Measurements from ENCODE around the gene CLASRP.

Gene CLASRP

DNA sequence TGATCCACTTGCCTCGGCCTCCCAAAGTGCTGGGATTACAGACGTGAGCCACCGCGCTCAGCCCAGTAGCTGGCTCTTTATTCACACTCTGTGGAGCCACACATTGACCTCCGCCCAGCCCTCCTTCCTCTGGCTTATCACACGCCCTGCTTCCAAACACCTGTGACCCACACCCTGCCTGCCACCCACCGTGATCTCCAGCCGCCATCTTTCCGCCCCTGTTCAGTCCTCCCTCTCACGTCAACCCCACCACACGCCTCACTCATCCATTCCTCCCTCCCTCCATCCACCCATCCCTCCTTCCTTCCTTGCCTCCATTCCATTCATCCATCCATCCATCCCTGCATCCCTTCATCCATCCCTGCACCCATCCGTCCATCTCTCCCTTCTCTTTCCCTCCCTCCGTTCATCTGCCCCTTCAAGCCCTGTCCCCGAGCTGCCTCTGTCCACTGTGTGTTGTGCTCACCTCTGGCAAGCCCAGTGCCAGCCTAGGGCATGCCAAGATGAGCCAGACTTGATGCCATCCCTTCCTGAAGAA, 19.8 kb downstream of the CLASRP start:
- H3K27me3 ChIP-seq (ENCODE audit: control insufficient read depth in 1 of 2, insufficient read depth in 2 of 2, low read length in 2 of 2), result no peaks in the 10 kb centered on the region
- H3K36me3 ChIP-seq (ENCODE audit: control insufficient read depth in 1 of 2, insufficient read depth in 2 of 2, low read length in 2 of 2), result peaks cover 57 to 93% of the 10 kb centered on the region in 2 donors
- no peak overlapping the region for H3K27ac ChIP-seq (ENCODE audit: low read depth, low read length)
- H3K4me3 ChIP-seq (ENCODE audit: low read depth in 1 of 2, low read length in 2 of 2), result no peak overlapping the region
- H3K9me3 ChIP-seq (ENCODE audit: control insufficient read depth in 1 of 2, low read length in 2 of 2), result no peaks in the 10 kb centered on the region
- no peak overlapping the region for H3K9ac ChIP-seq (ENCODE audit: low read depth in 1 of 2, low read length in 2 of 2)
- no peaks in the 10 kb centered on the region for H3K4me1 ChIP-seq (ENCODE audit: control insufficient read depth in 1 of 2, insufficient read depth in 2 of 2, low read length in 2 of 2)

DNA sequence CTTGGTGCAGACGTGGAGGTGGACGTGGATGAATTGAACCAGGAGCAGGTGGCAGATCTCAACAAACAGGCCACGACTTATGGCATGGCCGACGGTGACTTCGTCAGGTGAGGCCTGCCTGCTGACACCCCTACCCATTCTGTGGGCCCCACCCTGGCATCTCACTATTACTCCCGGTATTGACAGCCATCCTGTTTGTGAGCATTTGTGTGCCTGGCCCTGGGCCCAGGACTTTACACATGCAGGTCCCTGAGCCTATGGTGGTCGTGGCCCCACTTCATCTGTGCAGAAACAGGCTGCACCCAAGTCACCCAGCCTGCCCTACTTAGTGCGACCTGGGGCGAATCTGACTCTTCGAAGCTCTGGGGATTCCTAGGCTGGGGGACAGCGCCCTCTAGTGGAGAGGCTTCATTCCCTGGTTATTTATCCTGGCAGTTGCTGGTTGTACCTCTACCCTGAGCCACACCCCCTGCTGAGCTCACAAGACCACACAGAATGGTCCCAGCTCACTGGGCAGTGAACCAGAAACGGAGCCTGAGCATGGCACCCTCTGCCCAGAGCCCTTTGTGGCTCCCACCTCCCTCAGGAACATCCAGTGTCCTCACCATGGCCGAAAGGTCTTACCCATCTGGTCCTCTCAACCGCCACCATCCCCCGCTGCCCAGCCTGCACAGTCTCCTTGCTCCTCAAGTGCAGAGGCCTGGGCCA, 20.6 kb downstream of the CLASRP start:
- Histone ChIP-seq H3K27me3 (ENCODE audit: control insufficient read depth in 1 of 2, insufficient read depth in 2 of 2, low read length in 2 of 2) (no peaks in the 10 kb centered on the region), H3K9ac (ENCODE audit: low read depth in 1 of 2, low read length in 2 of 2) (no peak overlapping the region), H3K9me3 (ENCODE audit: control insufficient read depth in 1 of 2, low read length in 2 of 2) (no peaks in the 10 kb centered on the region), H3K36me3 (ENCODE audit: control insufficient read depth in 1 of 2, insufficient read depth in 2 of 2, low read length in 2 of 2) (peaks cover 53 to 92% of the 10 kb centered on the region in 2 donors), H3K4me3 (ENCODE audit: low read depth in 1 of 2, low read length in 2 of 2) (no peak overlapping the region), H3K27ac (ENCODE audit: low read depth, low read length) (no peak overlapping the region), H3K4me1 (ENCODE audit: control insufficient read depth in 1 of 2, insufficient read depth in 2 of 2, low read length in 2 of 2) (no peaks in the 10 kb centered on the region)

DNA sequence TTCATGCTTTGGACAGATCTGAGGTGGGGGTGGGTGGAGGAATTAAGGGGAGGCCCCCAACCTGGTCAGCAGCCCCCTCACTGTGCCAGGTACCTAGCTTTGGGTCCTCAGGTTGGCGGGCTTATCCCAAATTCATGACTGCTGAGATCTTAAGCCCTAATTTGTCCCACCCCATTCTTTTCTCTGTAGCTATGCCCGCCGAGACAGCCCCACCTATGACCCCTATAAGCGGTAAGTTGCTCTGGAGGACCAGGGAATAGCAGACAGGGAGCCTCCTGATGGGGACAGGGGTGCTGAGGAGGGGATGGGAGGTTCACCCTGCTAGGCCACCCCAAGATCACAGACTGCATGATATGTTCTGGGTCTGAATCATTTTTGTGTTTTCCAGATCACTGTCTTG, 23.1 kb downstream of the CLASRP start:
- Histone ChIP-seq H3K27me3 (ENCODE audit: control insufficient read depth in 1 of 2, insufficient read depth in 2 of 2, low read length in 2 of 2) (no peaks in the 10 kb centered on the region), H3K4me3 (ENCODE audit: low read depth in 1 of 2, low read length in 2 of 2) (no peak overlapping the region), H3K36me3 (ENCODE audit: control insufficient read depth in 1 of 2, insufficient read depth in 2 of 2, low read length in 2 of 2) (peaks cover 42 to 80% of the 10 kb centered on the region in 2 donors)

DNA sequence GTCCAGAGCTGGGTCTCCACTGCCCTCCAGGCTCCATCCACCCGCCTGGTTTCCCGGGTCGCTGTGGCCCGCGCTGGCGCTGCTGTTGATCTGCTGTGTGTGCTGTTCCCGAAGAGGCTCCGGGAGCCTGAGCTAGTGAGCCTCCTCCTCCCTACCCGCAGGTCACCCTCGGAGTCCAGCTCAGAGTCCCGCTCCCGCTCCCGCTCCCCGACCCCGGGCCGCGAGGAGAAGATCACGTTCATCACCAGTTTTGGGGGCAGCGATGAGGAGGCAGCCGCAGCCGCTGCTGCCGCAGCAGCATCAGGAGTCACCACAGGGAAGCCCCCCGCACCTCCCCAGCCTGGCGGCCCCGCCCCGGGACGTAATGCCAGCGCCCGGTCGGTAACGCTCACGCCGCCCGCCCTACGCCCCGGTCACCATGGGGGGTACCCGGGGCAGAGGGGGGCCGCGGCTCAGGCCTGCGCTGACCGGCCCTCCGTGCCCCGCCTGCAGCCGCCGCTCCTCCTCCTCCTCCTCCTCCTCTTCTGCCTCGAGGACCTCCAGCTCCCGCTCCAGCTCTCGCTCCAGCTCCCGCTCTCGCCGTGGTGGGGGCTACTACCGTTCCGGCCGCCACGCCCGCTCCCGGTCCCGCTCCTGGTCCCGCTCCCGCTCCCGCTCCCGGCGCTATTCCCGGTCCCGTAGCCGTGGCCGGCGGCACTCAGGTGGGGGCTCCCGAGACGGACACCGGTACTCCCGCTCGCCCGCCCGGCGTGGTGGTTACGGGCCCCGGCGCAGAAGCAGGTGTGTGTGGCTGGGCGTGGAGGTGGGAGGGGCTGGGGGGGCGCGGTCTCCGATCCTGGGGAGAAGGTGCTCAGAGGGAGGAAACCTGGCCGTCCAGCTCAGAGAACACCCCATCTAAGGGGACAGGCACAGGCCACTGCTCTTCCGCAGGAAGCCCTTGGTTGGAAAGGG, 25.3 kb downstream of the CLASRP start:
- H3K27ac ChIP-seq (ENCODE audit: low read depth, low read length), result no peak overlapping the region
- no peak overlapping the region for H3K4me3 ChIP-seq (ENCODE audit: low read depth in 1 of 2, low read length in 2 of 2)
- H3K36me3 ChIP-seq (ENCODE audit: control insufficient read depth in 1 of 2, insufficient read depth in 2 of 2, low read length in 2 of 2), result peaks cover 38 to 75% of the 10 kb centered on the region in 2 donors

More for the DNA sequence above, 23.1 kb downstream of the CLASRP start:
- Histone ChIP-seq H3K9ac (ENCODE audit: low read depth in 1 of 2, low read length in 2 of 2) (no peak overlapping the region), H3K27ac (ENCODE audit: low read depth, low read length) (no peak overlapping the region), H3K4me1 (ENCODE audit: control insufficient read depth in 1 of 2, insufficient read depth in 2 of 2, low read length in 2 of 2) (no peaks in the 10 kb centered on the region), H3K9me3 (ENCODE audit: control insufficient read depth in 1 of 2, low read length in 2 of 2) (no peaks in the 10 kb centered on the region)

DNA sequence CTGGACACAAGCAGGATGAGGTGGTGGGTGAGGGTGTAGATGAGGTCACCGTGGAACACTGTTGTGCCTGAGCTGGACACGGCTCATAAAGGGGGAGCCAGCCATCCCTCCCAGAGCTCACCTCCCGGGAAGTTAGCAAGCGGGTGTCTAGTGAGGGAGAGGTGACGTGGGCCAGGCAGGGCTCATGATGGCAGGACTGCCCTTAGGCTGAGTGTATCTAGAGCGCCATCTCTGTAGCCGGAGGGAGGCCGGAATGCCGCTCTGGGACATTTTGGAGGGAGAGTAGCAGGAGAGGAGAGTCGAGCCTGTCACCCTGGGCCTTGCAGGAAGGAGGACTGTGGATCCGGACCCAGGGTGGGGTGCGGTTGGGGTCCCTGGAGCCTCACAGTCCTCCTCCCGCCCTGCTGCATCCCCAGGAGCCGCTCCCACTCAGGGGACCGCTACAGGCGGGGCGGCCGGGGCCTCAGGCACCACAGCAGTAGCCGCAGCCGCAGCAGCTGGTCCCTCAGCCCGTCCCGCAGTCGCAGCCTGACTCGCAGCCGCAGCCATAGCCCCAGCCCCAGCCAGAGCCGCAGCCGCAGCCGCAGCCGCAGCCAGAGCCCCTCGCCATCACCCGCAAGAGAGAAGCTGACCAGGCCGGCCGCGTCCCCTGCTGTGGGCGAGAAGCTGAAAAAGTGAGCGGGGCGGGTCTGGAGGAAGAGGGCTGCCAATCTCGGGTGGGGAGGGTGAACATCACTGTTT, 28.2 kb downstream of the CLASRP start:
- Histone ChIP-seq H3K27ac (ENCODE audit: low read depth, low read length) (no peak overlapping the region), H3K27me3 (ENCODE audit: control insufficient read depth in 1 of 2, insufficient read depth in 2 of 2, low read length in 2 of 2) (no peaks in the 10 kb centered on the region), H3K9ac (ENCODE audit: low read depth in 1 of 2, low read length in 2 of 2) (no peak overlapping the region), H3K4me3 (ENCODE audit: low read depth in 1 of 2, low read length in 2 of 2) (no peak overlapping the region), H3K9me3 (ENCODE audit: control insufficient read depth in 1 of 2, low read length in 2 of 2) (no peaks in the 10 kb centered on the region), H3K4me1 (ENCODE audit: control insufficient read depth in 1 of 2, insufficient read depth in 2 of 2, low read length in 2 of 2) (no peaks in the 10 kb centered on the region), H3K36me3 (ENCODE audit: control insufficient read depth in 1 of 2, insufficient read depth in 2 of 2, low read length in 2 of 2) (peaks cover 33 to 73% of the 10 kb centered on the region in 2 donors)

More for the DNA sequence above, 25.3 kb downstream of the CLASRP start:
- Histone ChIP-seq H3K9me3 (ENCODE audit: control insufficient read depth in 1 of 2, low read length in 2 of 2) (no peaks in the 10 kb centered on the region), H3K9ac (ENCODE audit: low read depth in 1 of 2, low read length in 2 of 2) (no peak overlapping the region), H3K4me1 (ENCODE audit: control insufficient read depth in 1 of 2, insufficient read depth in 2 of 2, low read length in 2 of 2) (no peaks in the 10 kb centered on the region), H3K27me3 (ENCODE audit: control insufficient read depth in 1 of 2, insufficient read depth in 2 of 2, low read length in 2 of 2) (no peaks in the 10 kb centered on the region)

DNA sequence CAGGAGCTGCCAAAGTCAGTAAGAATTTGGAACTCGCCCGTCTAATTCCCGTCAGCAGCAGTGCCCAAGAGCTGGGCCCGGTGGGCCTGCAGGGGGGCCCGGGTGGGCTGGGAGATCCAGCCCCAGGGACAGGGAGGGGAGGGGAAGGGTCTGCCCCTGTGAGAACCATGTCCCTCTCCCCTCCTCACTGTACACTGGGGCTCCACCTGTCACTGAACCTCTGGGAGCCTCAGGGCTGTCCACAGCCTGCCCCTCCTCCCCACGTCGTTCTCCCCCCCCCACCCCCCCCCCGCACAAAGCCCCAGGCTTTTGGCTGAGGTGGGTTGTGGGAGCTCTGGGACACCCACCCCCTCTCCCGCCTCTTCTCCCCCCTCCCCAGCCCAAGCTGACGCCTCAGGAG, 29.2 kb downstream of the CLASRP start:
- peaks cover 37 to 73% of the 10 kb centered on the region in 2 donors for H3K36me3 ChIP-seq (ENCODE audit: control insufficient read depth in 1 of 2, insufficient read depth in 2 of 2, low read length in 2 of 2)
- H3K9ac ChIP-seq (ENCODE audit: low read depth in 1 of 2, low read length in 2 of 2), result no peak overlapping the region
- H3K4me3 ChIP-seq (ENCODE audit: low read depth in 1 of 2, low read length in 2 of 2), result no peak overlapping the region
- H3K27ac ChIP-seq (ENCODE audit: low read depth, low read length), result no peak overlapping the region
- no peaks in the 10 kb centered on the region for H3K27me3 ChIP-seq (ENCODE audit: control insufficient read depth in 1 of 2, insufficient read depth in 2 of 2, low read length in 2 of 2)
- no peaks in the 10 kb centered on the region for H3K4me1 ChIP-seq (ENCODE audit: control insufficient read depth in 1 of 2, insufficient read depth in 2 of 2, low read length in 2 of 2)
- H3K9me3 ChIP-seq (ENCODE audit: control insufficient read depth in 1 of 2, low read length in 2 of 2), result no peaks in the 10 kb centered on the region

DNA sequence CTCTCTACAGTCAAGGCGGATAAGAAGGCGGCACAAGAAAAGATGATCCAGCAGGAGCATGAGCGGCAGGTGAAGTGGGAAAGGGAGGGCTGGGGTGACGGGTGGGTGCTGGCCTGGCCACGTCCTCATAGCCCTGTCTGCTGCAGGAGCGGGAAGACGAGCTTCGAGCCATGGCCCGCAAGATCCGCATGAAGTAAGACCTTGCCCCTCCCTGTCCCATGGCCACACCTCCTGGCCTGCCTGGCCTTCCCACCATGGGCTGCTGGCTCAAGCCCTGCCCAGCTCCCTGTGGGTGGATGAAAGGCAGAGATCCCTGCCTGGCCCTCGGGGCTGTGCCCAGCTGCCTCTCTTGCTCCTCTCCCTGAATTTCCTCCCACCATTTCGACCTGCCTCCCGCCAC, 30.2 kb downstream of the CLASRP start:
- no peak overlapping the region for H3K4me3 ChIP-seq (ENCODE audit: low read depth in 1 of 2, low read length in 2 of 2)
- H3K27me3 ChIP-seq (ENCODE audit: control insufficient read depth in 1 of 2, insufficient read depth in 2 of 2, low read length in 2 of 2), result no peaks in the 10 kb centered on the region
- H3K27ac ChIP-seq (ENCODE audit: low read depth, low read length), result no peak overlapping the region
- H3K36me3 ChIP-seq (ENCODE audit: control insufficient read depth in 1 of 2, insufficient read depth in 2 of 2, low read length in 2 of 2), result peaks cover 37 to 66% of the 10 kb centered on the region in 2 donors
- no peaks in the 10 kb centered on the region for H3K9me3 ChIP-seq (ENCODE audit: control insufficient read depth in 1 of 2, low read length in 2 of 2)
- H3K9ac ChIP-seq (ENCODE audit: low read depth in 1 of 2, low read length in 2 of 2), result no peak overlapping the region
- H3K4me1 ChIP-seq (ENCODE audit: control insufficient read depth in 1 of 2, insufficient read depth in 2 of 2, low read length in 2 of 2), result no peaks in the 10 kb centered on the region

DNA sequence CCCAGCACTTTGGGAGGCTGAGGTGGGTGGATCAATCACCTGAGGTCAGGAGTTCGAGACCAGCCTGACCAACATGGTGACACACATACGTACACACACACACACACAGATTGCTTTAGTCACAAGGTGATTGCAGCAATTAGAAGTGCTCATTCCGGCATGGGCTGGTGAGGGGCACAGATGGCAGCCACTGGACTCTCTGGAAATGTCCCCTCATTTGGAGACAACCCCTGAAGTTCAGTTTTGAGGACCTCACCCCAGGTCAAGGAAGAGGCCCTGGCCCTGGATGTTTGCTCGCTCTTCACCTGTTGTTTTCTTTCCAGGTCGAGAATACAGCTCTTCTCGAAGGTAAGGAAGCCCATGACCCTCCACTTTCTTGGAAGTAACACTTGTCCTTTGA, 31.4 kb downstream of the CLASRP start:
- no peak overlapping the region for H3K9ac ChIP-seq (ENCODE audit: low read depth in 1 of 2, low read length in 2 of 2)
- peaks cover 8% of the 10 kb centered on the region in 2 donors for H3K4me1 ChIP-seq (ENCODE audit: control insufficient read depth in 1 of 2, insufficient read depth in 2 of 2, low read length in 2 of 2)
- peaks cover 37 to 58% of the 10 kb centered on the region in 2 donors for H3K36me3 ChIP-seq (ENCODE audit: control insufficient read depth in 1 of 2, insufficient read depth in 2 of 2, low read length in 2 of 2)
- H3K4me3 ChIP-seq (ENCODE audit: low read depth in 1 of 2, low read length in 2 of 2), result no peak overlapping the region
- H3K27me3 ChIP-seq (ENCODE audit: control insufficient read depth in 1 of 2, insufficient read depth in 2 of 2, low read length in 2 of 2), result no peaks in the 10 kb centered on the region
- no peaks in the 10 kb centered on the region for H3K9me3 ChIP-seq (ENCODE audit: control insufficient read depth in 1 of 2, low read length in 2 of 2)
- no peak overlapping the region for H3K27ac ChIP-seq (ENCODE audit: low read depth, low read length)

DNA sequence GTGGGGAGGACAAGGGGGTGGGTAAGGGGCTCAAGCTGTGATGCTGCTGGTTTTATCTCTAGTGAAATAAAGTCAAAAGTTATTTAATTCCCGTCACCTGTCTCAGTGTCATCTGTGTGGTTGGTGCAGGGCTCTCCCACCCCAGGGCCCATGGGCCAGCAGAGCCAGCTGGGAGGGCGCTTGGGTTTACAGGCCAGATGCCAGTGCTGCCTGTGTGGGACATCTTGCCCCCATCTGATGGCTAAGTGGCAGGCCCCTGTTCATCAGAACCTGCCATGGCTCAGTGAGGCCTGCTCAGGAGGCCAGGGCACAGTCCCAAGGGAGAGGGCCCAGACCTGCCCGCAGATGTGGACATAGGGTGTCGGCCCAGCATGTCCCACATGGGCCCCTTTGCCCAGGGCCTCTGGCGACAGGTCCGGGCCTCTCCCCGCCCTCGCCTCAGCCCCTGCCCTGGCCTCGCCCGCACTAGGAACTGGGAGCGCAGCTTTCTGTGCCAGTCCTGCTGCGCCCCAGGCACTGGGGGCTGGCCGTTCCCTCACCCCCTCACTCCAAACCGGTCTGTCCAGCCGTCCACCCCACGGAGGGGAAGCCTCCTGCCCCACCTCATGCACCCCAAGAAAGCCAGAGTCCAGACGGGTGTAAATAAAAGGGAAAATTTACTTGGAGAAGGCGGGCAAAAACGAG, 32.2 kb downstream of the CLASRP start:
- H3K4me1 ChIP-seq (ENCODE audit: control insufficient read depth in 1 of 2, insufficient read depth in 2 of 2, low read length in 2 of 2), result peaks cover 8% of the 10 kb centered on the region in 2 donors
- no peaks in the 10 kb centered on the region for H3K27me3 ChIP-seq (ENCODE audit: control insufficient read depth in 1 of 2, insufficient read depth in 2 of 2, low read length in 2 of 2)
- H3K27ac ChIP-seq (ENCODE audit: low read depth, low read length), result no peak overlapping the region
- H3K9ac ChIP-seq (ENCODE audit: low read depth in 1 of 2, low read length in 2 of 2), result no peak overlapping the region
- no peak overlapping the region for H3K4me3 ChIP-seq (ENCODE audit: low read depth in 1 of 2, low read length in 2 of 2)
- peaks cover 32 to 54% of the 10 kb centered on the region in 2 donors for H3K36me3 ChIP-seq (ENCODE audit: control insufficient read depth in 1 of 2, insufficient read depth in 2 of 2, low read length in 2 of 2)
- no peaks in the 10 kb centered on the region for H3K9me3 ChIP-seq (ENCODE audit: control insufficient read depth in 1 of 2, low read length in 2 of 2)

All from duodenal mucosa (tissue), 2 donors.